Measurements from ENCODE around the gene EIF3K.

Gene EIF3K

GRCh38 chr19:38658462-38659306 is 39.7 kb downstream of the EIF3K start:
- DNase-seq (ENCODE audit: low spot score) (no peak), ATAC-seq (ENCODE audit: low read depth) (peak; percentile 49)
- Histone ChIP-seq H3K27ac (ENCODE audit: poor library complexity, severe bottlenecking) (peak overlapping the region; percentile 100), H3K4me3 (ENCODE audit: severe bottlenecking) (no peak overlapping the region), H3K27me3 (ENCODE audit: insufficient read depth, poor library complexity, severe bottlenecking) (no peaks in the 10 kb centered on the region), H3K36me3 (ENCODE audit: low read depth) (peaks cover 88% of the 10 kb centered on the region), H3K9me3 (ENCODE audit: severe bottlenecking) (no peaks in the 10 kb centered on the region), H3K4me1 (ENCODE audit: insufficient read depth, poor library complexity, severe bottlenecking) (peaks cover 95% of the 10 kb centered on the region)
- TF ChIP-seq, protein P1, sequence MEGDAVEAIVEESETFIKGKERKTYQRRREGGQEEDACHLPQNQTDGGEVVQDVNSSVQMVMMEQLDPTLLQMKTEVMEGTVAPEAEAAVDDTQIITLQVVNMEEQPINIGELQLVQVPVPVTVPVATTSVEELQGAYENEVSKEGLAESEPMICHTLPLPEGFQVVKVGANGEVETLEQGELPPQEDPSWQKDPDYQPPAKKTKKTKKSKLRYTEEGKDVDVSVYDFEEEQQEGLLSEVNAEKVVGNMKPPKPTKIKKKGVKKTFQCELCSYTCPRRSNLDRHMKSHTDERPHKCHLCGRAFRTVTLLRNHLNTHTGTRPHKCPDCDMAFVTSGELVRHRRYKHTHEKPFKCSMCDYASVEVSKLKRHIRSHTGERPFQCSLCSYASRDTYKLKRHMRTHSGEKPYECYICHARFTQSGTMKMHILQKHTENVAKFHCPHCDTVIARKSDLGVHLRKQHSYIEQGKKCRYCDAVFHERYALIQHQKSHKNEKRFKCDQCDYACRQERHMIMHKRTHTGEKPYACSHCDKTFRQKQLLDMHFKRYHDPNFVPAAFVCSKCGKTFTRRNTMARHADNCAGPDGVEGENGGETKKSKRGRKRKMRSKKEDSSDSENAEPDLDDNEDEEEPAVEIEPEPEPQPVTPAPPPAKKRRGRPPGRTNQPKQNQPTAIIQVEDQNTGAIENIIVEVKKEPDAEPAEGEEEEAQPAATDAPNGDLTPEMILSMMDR (IDR thresholded peaks at IDR 0.05; ENCODE audit: poor library complexity, severe bottlenecking), result no peak

DNA sequence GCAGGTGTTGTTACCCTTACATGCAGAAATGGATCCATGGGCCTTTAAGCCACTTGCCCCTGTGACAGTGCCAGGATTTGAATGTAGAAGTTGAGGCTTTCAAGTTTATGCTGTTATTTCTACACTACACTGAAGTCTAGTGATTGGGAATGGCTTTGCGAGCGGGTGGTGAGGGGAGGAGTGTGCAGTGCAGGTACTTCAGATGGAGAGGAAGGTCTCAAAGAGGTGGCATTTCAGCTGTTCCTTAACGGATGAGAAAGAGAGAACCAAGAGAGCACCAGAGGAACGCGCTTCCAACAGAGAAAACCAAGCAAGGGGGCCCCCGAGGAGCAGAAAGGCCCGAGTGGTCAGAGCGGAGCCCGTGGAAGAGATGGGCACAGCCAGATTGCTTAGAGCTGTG is 41.7 kb downstream of the EIF3K start:
- no peaks in the 10 kb centered on the region for H3K27me3 ChIP-seq (ENCODE audit: insufficient read depth, poor library complexity, severe bottlenecking)
- ATAC-seq (ENCODE audit: low read depth), result no peak
- H3K4me3 ChIP-seq (ENCODE audit: severe bottlenecking), result no peak overlapping the region
- no peak for DNase-seq (ENCODE audit: low spot score)
- no peaks in the 10 kb centered on the region for H3K9me3 ChIP-seq (ENCODE audit: severe bottlenecking)
- peaks cover 96% of the 10 kb centered on the region for H3K4me1 ChIP-seq (ENCODE audit: insufficient read depth, poor library complexity, severe bottlenecking)
- TF ChIP-seq, protein P1 (IDR thresholded peaks at IDR 0.05; ENCODE audit: poor library complexity, severe bottlenecking), result no peak
- peak overlapping the region; percentile 100 for H3K27ac ChIP-seq (ENCODE audit: poor library complexity, severe bottlenecking)
- H3K36me3 ChIP-seq (ENCODE audit: low read depth), result peaks cover 83% of the 10 kb centered on the region

GRCh38 chr19:38661136-38661535 is 42.1 kb downstream of the EIF3K start:
- peak overlapping the region; percentile 100 for H3K27ac ChIP-seq (ENCODE audit: poor library complexity, severe bottlenecking)
- DNase-seq (ENCODE audit: low spot score), result no peak
- no peak overlapping the region for H3K4me3 ChIP-seq (ENCODE audit: severe bottlenecking)
- ATAC-seq (ENCODE audit: low read depth), result no peak
- peaks cover 83% of the 10 kb centered on the region for H3K36me3 ChIP-seq (ENCODE audit: low read depth)
- no peaks in the 10 kb centered on the region for H3K9me3 ChIP-seq (ENCODE audit: severe bottlenecking)
- H3K27me3 ChIP-seq (ENCODE audit: insufficient read depth, poor library complexity, severe bottlenecking), result no peaks in the 10 kb centered on the region
- H3K4me1 ChIP-seq (ENCODE audit: insufficient read depth, poor library complexity, severe bottlenecking), result peaks cover 96% of the 10 kb centered on the region
- TF ChIP-seq, protein P1 (IDR thresholded peaks at IDR 0.05; ENCODE audit: poor library complexity, severe bottlenecking), result no peak

- peak overlapping the region; percentile 100 for H3K27ac ChIP-seq (ENCODE audit: poor library complexity, severe bottlenecking)
- H3K4me3 ChIP-seq (ENCODE audit: severe bottlenecking), result no peak overlapping the region
Measured at GRCh38 chr19:38661996-38662395, 43.0 kb downstream of the EIF3K start.

More at GRCh38 chr19:38661996-38662395, 43.0 kb downstream of the EIF3K start:
- no peaks in the 10 kb centered on the region for H3K27me3 ChIP-seq (ENCODE audit: insufficient read depth, poor library complexity, severe bottlenecking)
- ATAC-seq (ENCODE audit: low read depth) (peak; percentile 2; the same call in 1 of the 3 replicates), DNase-seq (ENCODE audit: low spot score) (no peak)
- peaks cover 83% of the 10 kb centered on the region for H3K36me3 ChIP-seq (ENCODE audit: low read depth)
- H3K9me3 ChIP-seq (ENCODE audit: severe bottlenecking), result no peaks in the 10 kb centered on the region
- H3K4me1 ChIP-seq (ENCODE audit: insufficient read depth, poor library complexity, severe bottlenecking), result peaks cover 96% of the 10 kb centered on the region
- TF ChIP-seq, protein P1 (IDR thresholded peaks at IDR 0.05; ENCODE audit: poor library complexity, severe bottlenecking), result no peak

Measured in RWPE2 (cell line).